ENCODE data around the gene TMSB4X.
A peak's percentile ranks its signal among the peaks of the same experiment; 100 is the strongest.
"Not testable (repeated sequence)": the region's sequence is repeated elsewhere in the genome, so short reads cannot be mapped to it uniquely, and the experiment has no call there.

Gene TMSB4X

GRCh38 chrX:12974796-12975669 lies at the start of gene TMSB4X:
Gene TMSB4X, plus strand, starts transcription at chrX:12975110.
- peak within 1 kb of the TSS; percentile 87 to 99 (median 95) for H3K27ac ChIP-seq
- H3K4me3 ChIP-seq = peak within 1 kb of the TSS; percentile 50 to 84 (median 60)

DNA sequence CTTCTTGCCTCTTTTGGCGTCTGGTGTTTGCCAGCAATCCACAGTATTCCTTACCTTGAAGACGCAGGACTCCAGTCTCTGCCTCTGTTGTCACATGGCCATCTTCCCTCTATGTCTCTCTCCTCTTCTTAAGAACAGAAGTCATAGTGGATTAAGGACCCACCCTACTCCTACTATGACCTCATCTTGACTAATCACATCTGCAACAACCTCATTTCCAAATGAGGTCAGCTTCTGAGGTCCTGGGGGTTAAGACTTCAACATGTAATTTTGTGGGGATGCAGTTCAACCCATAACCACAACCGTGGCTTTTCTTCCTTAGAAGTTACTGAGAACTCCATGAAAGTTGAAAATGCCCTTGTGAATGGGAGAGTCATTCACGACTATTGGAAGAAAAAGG lies 45.2 kb upstream of the TMSB4X start:
- Histone ChIP-seq H3K27ac (no peak overlapping the region), H3K4me3 (no peak overlapping the region)

- H3K27ac ChIP-seq = no peak overlapping the region
- H3K4me3 ChIP-seq = no peak overlapping the region
Observed at GRCh38 chrX:12930150-12930549, 44.8 kb upstream of the TMSB4X start.

DNA sequence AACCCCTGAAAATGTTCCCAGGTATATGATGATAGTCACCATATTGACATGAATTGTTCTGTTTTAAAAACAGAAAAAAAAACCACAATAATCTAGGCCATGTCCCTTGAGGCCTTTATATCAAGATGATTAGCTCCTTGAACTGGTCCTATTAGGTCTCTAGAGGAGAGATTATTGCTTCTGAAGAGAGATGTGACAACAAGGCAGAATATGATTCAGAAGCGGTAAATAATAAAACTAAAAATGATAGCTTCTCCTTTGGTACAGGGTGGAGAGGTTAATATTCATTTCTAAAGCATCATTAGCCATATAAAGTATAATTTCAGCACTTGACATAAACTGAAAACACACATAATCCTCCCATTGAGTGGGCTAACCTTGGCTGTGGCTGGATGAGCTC lies 42.7 kb upstream of the TMSB4X start:
- no peak overlapping the region for H3K4me3 ChIP-seq
- H3K27ac ChIP-seq = no peak overlapping the region

- Histone ChIP-seq H3K4me3 (no peak overlapping the region), H3K27ac (no peak overlapping the region)
Observed at GRCh38 chrX:12934850-12935249, 40.1 kb upstream of the TMSB4X start.

GRCh38 chrX:12936947-12937346 lies 38.0 kb upstream of the TMSB4X start:
- no peak overlapping the region for H3K27ac ChIP-seq
- no peak overlapping the region for H3K4me3 ChIP-seq

DNA sequence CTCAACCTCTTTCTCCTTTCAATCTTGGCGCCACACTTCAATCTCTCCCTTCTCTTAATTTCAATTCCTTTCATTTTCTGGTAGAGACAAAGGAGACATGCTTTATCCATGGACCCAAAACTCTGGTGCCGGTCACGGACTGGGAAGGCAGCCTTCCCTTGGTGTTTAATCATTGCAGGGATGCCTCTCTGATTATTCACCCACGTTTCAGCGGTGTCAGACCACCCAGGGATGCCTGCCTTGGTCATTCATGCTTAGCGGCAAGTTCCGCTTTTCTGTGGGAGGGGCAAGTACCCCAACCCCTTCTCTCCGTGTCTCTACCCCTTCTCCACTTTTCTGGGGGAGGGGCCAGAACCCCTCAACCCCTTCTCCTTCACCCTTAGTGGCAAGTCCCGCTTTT lies 34.4 kb upstream of the TMSB4X start:
- H3K27ac ChIP-seq, H3K4me3 ChIP-seq: not testable (repeated sequence)

DNA sequence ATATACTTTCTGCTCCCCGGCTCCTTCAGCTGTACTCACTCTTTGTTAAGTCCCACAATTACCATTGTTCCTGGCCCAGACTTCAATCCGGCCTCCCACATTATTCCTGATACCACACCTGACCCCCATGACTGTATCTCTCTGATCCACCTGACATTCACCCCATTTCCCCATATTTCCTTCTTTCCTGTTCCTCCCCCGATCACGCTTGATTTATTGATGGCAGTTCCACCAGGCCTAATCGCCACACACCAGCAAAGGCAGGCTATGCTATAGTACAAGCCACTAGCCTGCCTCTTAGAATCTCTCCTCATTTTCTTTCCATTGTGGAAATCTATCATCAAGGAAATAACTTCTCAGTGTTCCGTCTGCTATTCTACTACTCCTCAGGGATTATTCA lies 31.3 kb upstream of the TMSB4X start:
- H3K27ac ChIP-seq = not testable (repeated sequence)

DNA sequence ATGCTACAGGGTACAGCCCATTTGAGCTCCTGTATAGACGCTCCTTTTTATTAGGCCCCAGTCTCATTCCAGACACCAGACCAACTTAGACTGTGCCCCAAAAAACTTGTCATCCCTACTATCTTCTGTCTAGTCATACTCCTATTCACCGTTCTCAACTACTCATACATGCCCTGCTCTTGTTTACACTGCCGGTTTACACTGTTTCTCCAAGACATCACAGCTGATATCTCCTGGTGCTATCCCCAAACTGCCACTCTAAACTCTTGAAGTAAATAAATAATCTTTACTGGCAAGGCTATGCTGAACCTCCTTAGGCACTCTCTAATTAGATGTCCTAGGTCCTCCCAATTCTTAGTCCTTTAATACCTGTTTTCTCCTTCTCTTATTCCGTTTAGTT lies 30.5 kb upstream of the TMSB4X start:
- not testable (repeated sequence) for H3K27ac ChIP-seq, H3K4me3 ChIP-seq

More for the DNA sequence above, 31.3 kb upstream of the TMSB4X start:
- H3K4me3 ChIP-seq = not testable (repeated sequence)

DNA sequence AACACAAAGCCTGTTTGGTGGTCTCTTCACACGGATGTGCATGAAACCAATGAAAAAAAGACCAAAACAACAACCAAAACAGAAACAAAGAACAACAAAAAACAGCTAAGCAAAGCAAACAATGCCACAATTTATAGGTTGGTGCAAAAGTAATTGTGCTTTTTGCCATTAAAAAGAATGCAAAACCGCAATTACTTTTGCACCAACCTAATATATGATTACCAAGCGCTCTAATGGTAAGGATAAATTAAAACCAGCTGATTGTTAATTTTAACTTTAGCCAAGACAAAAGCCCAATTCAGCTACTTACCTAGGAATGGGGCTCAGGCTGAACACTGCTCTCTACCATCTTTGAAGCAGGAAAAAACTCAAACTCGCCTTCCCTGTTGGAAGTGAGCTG lies 29.4 kb upstream of the TMSB4X start:
- Histone ChIP-seq H3K27ac (no peak overlapping the region), H3K4me3 (no peak overlapping the region)

GRCh38 chrX:12946406-12946805 lies 28.5 kb upstream of the TMSB4X start:
- peak overlapping the region in 6 of 21 experiments; percentile 22 to 72 (median 46) for H3K27ac ChIP-seq

GRCh38 chrX:12946838-12947544 lies 27.9 kb upstream of the TMSB4X start:
- Histone ChIP-seq H3K4me3 (no peak overlapping the region), H3K27ac (peak overlapping the region in 17 of 21 experiments; percentile 30 to 85 (median 65))

More at GRCh38 chrX:12946406-12946805, 28.5 kb upstream of the TMSB4X start:
- H3K4me3 ChIP-seq = no peak overlapping the region

GRCh38 chrX:12947545-12948235 lies 27.2 kb upstream of the TMSB4X start:
- Histone ChIP-seq H3K4me3 (no peak overlapping the region), H3K27ac (peak overlapping the region in 19 of 21 experiments; percentile 3 to 85 (median 64))

GRCh38 chrX:12948495-12948894 lies 26.4 kb upstream of the TMSB4X start:
- Histone ChIP-seq H3K27ac (peak overlapping the region in 7 of 21 experiments; percentile 3 to 80 (median 37)), H3K4me3 (no peak overlapping the region)

DNA sequence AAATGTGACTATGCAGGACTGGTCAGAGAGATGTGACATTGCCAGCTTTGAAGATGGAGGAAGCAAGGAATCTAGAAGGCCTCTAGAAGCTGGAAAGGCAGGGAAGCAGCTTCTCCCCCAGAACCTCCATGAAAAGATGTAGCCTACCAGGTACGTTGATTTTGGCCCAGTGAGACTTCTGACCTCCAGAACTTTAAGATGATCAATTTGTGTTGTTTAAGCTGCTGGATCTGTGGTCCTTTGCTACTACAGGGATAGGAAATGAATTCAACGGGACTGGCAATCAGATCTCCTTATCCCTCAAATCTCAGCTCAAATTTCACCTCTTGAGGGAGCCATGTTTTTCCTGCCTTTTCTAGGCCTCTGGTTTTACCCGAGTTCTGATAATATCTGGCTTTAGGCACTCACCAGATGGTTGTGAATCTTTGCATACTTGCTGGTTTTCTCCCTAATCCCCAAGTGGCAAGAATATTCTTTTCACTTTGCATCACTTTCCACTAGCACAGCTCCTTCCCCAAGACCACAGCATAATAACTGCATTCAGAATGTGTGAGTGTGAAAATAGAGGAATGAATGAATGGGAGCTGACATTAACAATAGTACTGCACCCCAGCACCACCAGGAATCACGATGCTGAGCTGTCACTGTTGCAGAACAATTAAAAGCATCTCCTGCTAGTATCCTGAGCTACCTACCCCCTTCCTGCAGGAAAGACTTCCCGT lies 25.5 kb upstream of the TMSB4X start:
- peak overlapping the region in 19 of 21 experiments; percentile 1 to 88 (median 68) for H3K27ac ChIP-seq
- no peak overlapping the region for H3K4me3 ChIP-seq

DNA sequence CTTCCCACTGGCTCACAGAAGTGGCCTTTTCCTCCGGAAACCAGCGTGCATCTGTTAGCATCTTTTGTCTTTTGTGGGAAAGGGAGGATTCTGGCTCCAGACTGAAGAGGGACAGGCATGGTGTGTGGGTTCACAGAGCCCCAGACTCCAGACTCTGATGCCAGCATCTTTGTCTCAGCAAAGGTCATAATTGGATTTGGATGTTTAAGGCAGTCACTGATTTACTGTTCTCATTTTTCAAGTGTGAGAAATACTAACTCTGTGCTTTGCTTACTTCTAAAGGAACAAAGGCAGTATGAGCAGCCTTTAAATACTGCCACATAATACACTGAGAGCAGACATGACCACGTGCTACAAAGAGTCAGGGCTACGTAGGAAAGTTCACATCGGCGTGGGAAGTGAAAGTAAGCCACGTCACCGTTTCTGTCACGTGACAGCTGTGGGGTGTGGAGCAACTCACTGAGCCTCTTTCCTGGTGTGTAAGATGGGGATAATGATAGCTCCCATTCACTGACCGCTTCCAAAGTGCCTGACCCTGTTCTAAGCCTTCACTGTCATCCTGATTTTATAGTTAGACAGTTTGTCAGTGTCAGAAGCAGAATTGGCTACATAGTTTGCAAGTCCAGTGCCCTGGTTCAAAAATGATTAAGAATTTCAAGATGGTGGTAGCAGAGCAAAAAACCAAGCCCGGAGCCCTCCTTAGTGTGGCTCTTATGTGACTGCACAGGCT lies 24.8 kb upstream of the TMSB4X start:
- Histone ChIP-seq H3K27ac (peak overlapping the region in 19 of 21 experiments; percentile 1 to 88 (median 68)), H3K4me3 (peak overlapping the region in 1 of 7 experiments; percentile 12)

GRCh38 chrX:12950851-12951594 lies 23.9 kb upstream of the TMSB4X start:
- peak overlapping the region in 18 of 21 experiments; percentile 1 to 88 (median 67) for H3K27ac ChIP-seq
- H3K4me3 ChIP-seq = peak overlapping the region in 1 of 7 experiments; percentile 12

GRCh38 chrX:12951595-12951975 lies 23.3 kb upstream of the TMSB4X start:
- Histone ChIP-seq H3K4me3 (no peak overlapping the region), H3K27ac (peak overlapping the region in 10 of 21 experiments; percentile 1 to 88 (median 70))

All from skin epidermis (tissue), 12 donors.